HG03175 (cell line): ENCODE data around the gene GKN2.
"Not testable (repeated sequence)": the region's sequence is repeated elsewhere in the genome, so short reads cannot be mapped to it uniquely, and the experiment has no call there.

Experiments
- ATAC-seq: cut with Tn5 transposase; IDR thresholded peaks from one replicate; pipeline ENCODE4 v1.9.1; 2021; ENCODE audit warnings: mild to moderate bottlenecking, moderate library complexity; ENCODE audit not compliant: unreplicated experiment

Gene GKN2

DNA sequence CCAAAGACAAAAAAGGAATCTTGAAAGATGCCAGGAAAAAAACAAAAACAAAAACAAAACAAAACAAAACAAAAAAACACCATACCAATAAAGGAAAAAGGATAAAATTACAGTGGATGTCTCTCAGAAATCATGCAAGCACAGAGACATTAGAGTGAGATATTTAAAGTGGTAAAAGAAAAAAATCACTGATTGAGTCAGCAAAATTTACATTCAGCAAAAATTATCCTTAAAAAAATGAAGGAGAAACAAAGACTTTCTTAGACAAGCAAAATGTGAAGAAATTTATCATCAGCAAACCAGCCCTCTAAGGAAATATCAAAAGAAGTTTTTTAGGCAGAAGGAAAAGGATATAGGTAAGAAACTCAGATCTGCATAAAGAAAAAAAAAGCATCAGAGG, 11.6 kb upstream of the GKN2 start:
- no peak for ATAC-seq

DNA sequence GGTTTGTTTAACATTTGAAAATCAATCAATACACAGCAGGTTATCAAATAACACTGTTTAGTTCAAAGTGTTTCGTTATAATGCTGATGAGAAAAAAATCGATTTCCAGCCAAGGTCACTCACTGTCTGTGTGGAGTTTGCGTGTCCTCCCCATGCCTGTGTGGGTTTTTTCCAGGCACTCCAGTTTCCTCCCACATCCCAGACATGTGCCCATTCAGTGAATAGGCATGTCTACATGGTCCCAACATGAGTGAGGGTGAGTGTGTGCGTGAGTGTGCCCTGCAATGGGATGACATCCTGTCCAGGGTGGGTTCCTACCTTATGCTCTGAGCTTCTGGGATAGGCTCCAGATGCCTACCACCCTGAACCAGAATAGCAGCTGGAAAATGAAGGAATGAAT, 8.7 kb upstream of the GKN2 start:
- ATAC-seq: no peak

DNA sequence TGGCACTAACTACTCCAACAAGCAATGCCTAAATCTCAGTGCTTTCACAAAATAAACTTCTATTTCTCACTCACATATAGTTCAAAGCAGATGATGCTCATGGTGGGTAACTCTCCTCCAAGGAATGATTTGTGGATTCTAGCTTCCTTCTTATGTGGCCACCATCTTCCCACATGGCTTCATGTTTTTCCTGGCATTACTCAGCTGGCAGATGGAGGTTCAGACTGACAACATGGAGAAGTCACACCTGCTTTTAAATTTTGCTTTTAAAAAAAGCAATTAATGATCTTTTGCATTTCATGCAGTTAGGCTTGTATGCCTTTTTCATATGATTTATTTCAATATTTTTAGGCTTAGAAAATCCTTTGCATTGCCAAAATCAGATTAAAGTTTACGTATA, 6.3 kb upstream of the GKN2 start:
- ATAC-seq: no peak

DNA sequence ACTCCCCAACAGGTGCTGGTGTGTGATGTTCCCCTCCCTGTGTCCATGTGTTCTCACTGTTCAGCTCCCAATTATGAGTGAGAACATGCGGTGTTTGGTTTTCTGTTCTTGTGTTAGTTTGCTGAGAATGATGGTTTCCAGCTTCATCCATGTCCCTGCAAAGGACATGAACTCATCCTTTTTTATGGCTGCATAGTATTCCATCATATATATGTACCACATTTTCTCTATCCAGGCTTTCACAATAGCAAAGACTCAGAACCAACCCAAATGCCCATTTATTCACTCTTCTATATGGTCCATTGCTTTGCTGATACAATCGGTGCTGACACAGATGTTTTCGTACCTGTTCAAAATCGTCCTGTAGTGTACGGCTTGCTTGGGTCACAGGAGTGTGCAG, 2.7 kb upstream of the GKN2 start:
- ATAC-seq: not testable (repeated sequence)

DNA sequence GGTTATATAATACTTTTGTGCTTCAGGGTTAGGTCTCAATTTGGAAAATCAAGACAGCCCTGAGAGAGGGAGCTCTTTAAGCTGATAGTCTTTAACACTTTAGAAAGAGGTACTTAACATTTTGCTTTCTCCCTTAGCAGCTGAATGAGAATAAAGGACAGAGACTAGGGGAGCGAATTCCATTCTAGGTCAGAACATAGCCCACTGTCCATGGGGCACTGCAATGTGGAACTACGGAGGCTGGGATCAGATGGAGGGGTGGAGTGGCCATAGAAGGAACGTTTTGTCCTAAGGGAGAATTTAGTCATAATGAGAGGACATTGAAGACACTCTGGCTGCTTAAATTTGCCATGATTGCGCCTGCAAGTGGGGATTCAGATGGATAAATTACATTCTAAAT, 794 bp downstream of the GKN2 start:
- no peak for ATAC-seq

DNA sequence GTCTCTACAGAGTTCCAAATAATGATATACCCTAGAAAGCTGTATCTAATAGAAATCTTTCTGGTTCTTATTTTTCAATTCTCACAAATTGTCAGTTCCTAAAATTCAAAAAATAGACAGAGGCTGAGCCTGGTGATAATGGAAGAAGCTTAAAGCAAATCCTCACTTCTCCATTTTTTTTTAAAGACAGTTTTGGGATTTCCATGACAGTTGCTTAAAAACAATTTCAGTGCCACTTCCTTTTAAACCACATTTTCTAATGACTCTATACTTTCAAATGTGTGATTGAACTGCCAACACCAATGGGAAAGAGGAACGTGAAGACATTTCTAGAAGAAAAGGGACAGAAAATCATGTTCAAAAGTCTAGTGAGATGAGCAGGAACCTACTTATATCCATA, 4.0 kb downstream of the GKN2 start:
- ATAC-seq: no peak

DNA sequence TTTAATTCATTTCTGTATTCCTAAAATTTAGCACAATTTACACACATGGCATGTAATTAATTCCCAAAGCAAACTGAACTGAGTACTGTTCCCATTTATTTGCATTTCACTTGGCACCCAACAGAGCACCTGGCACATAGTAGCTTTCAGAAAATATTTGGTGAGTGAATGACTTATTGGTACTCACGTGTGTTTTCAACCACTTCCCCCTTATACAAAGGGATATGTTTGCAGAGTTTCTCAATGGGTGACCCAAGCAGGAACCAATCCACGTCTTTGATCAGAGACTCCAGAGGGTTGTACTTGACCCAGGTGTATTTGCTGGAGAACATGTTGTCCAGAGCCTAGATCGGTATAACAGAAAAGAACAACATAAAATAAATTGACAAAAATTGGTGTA, 6.6 kb downstream of the GKN2 start:
- no peak for ATAC-seq

DNA sequence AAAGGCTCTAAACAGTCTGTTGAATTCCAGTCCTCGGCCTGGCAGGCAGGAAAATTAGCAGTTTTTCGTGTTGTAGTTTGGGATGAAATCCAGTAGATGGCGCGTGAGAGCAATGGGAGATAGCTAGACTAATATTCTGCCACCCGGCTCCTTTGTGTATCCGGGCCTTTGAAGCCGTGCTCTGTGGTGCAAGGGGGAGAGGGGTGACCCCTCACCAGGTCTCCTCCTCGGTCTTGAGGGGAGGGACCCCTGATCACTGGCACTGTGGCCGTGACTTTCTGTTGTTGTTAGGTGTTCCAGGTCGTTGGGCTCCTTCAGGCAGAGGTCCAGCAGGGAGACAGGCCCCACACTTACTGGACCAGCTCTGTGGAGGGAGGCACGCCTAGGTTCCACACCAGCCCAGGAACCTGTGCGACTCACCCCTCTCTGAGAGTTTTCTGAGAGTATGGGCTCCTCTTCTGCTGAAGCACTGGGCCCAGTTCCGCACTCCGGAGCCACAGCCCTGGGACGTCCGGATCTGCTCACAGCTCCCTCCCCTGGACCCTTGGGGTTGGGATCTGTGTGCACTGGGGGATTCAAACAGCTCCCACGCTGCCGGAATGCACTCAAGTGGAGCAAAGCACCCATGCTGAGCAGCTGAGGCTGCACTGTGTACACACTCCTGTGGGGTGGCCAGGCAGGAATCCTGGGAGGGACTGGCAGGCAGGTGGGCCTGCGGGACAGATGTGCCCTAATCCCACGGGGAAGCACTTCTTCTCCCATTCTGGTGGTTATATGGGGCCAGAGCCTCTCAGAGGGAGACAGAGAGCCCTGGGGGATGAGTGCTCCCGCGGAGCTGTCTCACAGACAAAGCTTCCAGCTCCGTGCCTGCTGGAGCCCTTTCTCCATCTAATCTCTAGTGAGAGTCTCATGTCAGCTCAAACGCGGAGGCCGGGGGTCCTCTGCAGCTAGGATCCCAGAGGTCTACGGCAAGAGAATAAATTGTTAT, 8.8 kb downstream of the GKN2 start:
- ATAC-seq: peak; percentile 63

DNA sequence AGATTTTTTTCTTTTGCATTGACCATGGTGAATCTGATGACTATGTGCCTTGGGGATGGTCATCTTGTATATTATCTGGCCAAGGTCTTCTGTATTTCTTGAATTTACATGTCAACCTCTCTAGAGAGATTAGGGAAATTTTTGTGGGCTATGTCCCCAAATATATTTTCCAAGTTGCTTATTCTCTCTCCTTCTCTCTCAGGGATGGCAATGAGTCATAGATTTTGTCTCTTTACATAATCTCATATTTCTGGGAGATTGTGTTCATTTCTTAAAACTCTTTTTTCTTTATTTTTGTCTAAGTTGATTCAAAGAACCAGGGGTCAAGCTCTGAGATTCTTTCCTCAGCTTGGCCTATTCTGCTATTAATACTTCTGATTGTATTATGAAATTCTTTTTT, 9.9 kb downstream of the GKN2 start:
- ATAC-seq: no peak

DNA sequence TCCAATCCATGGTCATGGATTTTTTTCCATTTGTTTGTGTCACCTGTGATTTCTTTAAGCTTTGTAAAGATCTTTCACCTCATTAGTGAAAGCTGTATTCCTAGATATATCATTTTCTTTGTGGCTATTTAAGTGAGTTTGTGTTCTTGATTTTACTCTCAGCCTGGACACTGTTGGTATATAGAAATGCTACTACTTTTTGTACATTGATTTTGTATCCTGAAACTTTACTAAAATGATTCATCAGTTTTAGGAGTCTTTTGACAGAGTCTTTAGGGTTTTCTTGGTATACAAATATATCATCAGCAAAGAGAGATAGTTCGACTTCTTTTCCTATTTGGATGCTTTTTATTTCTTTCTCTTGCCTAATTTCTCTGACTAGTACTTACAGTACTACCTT, 12.3 kb downstream of the GKN2 start:
- no peak for ATAC-seq

DNA sequence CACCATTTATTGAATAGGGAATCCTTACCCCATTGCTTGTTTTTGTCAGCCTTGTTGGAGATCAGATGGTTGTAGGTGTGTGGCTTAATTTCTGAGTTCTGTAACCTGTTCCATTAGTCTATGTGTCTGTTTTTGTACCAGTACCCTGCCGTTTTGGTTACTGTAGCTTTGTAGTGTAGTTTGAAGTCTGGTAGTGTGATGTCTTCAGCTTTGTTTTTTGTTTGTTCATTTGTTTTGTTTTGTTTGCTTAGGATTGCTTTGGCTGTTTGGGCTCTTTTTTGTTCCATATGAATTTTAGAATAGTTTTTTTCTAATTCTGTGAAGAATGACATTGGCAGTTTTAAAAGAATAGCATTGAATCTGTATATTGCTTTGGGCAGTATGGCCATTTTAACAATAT, 12.7 kb downstream of the GKN2 start:
- ATAC-seq: no peak

DNA sequence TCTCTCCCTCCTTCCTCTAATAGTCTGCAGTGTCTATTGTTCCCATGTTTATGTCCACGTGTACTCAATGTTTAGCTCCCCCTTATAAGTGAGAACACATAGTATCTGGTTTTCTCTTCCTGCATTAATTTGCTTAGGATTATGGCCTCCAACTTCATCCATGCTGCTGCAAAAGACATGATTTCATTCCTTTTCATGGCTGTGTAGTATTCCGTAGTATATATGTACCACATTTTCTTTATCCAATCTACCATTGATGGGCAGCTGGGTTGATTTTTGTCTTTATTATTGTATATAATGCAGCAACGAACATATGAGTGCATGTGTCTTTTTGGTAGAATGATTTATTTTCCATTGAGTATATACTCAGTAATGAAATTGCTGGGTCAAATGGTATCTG, 13.8 kb downstream of the GKN2 start:
- ATAC-seq: no peak

DNA sequence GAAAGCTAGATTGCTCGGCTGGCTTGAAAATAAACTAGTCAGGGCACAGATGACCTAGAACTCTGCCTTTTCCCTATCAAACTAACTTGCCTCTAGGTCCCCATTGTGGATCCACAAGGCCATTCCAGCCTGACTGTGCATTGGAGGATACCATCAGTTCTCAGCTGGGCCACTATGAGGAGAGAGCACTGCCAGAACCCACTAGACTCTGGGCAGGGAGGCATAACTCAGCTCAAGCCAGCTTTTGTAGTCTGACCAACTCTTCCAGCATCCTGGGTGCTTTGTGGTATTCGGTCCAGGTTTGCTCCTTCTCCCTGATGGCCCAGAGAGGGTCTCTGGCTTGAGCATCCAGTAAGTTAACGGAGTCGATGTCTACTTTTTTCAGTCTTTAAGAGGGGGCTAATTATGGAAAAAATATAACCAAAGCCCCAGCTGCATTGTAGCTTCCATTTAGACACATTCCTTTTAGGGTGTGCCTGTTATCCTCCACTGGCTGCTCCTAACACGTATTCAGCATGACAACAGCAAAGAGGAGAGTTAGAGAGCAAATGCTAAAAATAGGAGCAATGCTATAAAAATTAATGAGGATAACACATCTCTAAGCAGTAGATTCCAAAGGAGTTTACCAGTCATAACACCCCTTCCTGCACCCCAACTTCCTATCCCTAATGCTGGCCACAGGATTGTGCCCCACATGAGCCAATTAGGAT, 15.2 kb downstream of the GKN2 start:
- ATAC-seq: no peak

DNA sequence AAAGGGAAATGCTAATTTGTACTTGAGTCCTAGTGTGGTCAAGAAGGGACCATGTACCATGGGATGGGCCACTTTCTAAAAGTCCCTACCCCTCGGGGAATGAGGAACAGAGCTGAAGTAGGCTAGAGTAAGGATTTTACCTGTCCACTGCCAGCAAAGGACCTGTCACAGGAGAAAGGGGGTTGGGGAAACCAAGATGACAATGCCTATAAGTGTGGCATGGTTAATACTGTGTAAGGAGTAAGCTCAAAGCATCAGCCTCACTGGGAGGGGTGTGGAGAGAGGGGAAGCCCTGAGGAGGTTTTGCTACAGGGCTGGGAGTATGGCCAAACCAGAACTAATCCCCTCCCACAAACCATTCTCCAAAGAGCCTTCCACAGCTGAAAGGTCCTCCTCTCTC, 15.8 kb downstream of the GKN2 start:
- no peak for ATAC-seq

DNA sequence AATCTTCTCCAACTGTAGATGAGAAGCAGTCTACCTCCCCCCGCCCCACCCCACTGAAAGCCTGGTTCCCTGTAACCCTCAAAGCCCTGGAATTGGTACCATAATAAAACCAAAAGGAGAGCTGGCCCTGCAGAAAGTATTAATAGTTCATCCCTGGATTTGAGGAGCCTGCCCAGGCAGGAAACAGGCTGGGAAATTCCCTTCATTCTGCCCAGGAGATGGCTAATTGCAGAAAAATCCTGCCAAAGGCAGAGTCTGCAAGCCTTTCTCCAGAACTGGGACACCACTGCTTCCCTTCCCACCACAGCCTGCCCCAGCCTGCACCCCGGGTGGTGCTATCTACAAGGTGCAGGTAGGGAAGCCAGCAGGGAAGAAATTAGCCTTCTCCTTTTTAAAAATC, 16.3 kb downstream of the GKN2 start:
- ATAC-seq: no peak

DNA sequence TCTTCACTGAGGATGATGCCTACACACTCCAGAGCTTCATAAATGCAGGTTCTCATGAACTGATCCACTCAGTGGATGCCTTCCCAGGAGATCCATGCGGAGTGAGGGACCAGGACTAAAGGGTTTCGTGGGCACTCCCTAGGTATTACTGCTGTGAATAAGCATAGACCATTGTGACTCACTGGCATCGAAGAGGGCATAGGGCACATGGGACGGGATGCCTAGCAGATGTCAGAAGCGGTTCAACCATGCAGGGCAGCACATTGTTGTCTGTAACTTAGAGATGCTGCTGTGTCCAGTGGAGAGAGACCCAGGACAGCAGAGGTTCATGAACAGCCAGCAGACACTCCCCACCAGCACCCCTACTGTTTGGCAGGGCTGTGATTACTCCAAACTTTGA, 17.2 kb downstream of the GKN2 start:
- no peak for ATAC-seq

DNA sequence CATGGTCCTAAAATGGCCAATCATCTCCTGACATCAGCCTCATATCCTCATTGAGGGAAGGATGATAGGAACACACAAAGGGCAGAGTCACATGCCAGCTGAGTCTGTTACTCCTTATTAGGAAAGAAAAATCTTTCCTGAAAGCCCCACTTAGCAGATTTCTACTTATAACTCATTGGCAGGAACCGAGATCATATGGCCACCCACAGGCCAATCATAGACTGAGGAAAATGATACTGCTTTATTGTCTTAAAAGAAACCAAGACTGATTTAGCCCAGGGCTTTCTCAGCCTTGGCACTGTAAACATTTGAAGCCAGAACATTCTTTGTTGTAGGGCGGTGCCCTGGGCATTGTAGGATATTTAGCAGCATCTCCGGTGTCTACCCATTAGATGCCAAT, 18.7 kb downstream of the GKN2 start:
- ATAC-seq: no peak

DNA sequence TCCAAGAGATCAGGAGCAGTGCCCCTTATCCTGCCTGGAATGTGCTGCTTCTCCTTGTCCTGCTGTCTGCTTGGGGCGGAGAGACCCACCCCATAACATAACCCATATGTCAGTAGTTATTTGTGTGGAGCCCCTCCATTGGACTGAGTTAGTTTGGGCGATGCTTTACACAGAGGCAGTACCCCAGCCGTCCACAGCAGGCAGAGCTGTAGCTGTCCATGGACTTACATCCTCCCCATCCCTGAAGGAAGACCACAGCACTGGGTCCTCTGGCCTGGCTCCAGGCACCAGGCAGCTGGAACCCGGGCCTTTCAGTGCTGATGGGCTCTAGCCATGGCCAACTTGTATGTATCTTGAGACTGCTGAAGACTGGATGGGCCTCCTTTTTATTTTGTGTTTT, 20.3 kb downstream of the GKN2 start:
- ATAC-seq: no peak

DNA sequence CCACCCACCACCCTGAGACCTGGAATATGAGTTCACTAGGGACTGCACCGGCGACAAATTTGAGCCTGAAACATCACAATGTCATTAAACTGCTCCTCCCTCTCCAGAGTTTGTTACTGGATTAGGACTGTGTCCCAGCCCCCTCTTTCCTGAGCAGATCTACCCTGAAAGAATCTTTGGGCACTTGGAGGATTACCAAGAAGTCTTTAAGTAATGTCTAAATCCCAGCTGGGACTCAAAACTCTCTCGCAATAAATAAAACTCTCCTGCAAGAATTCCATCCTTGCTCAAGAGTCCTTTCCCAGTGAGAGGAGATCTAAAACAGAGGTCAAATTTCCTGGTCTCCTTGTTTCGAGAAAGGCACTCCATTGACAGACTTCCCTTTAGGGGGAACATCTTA, 20.9 kb downstream of the GKN2 start:
- no peak for ATAC-seq

DNA sequence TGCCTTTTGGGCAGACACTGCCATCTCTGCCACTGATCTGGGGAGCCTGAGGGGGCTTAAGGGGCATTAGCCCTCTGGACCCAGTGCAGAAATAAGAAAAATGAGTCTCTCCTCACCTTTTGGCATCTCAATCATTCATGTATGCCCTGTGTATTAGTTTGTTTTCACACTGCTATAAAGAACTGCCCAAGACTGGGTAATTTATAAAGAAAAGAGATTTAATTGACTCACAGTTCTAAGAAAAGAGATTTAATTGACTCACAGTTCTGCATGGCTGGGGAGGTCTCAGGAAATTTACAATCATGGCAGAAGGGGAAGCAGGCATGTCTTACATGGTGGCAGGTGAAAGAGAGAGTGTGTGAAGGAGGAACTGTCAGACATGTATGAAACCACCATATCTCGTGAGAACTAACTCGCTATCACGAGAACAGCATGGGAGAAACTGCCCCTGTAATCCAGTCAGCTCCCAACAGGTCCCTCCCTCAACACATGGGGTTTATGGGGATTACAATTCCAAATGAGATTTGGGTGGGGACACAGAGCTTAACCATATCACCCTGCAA, 21.5 kb downstream of the GKN2 start:
- no peak for ATAC-seq

DNA sequence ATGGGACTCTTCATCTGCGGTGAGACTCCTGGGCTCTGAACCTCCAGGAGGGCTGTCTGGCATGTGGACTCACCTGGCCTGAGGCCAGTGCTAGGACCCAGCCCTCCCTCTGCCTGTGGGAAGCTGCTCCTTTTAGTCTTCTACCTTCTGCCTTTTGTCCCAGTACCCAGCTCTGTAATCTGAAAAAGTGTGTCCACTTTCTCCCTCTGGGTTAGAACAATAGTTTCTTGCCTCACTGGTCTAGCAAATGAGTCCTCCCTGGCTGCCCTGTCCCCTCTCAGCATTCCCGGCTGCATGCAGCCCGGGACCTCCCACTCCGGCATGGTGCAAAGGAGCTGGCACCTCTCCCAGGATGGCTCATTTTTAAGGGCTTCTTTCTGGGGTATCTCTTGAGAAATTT, 25.9 kb downstream of the GKN2 start:
- no peak for ATAC-seq

DNA sequence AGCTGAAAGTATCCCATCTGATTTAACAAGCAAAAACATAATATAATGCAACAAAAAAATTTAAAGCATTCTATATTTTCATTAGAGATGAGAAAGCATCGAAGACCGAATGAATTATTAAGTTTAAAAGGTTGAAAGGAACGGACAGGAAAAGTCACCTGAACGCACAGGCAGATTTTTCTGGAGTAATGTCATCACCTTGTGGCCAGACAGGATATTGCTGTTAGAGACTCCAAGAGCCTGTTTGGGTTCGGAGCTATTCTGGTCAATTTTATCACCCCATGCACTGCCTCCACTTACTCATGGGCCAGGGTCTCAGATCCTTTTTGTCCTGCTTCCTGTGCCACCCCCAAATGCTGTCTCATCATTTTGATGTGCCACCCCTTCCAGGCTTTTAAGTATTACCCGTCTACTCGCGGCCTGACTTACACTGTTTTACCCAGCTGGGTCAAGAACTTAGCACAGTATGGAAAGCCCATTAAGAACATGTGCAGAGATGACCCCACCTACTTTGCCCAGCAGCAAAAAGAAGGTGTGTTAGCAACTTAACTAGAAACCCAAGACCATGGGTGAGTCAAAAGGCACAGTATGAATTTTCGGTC, 27.3 kb downstream of the GKN2 start:
- ATAC-seq: no peak
